Retinal pigment epithelial cell (primary cell): Measurements from ENCODE around the gene FARS2.
"Not testable (repeated sequence)": the region's sequence is repeated elsewhere in the genome, so short reads cannot be mapped to it uniquely, and the experiment has no call there.

Experiments used
- DNase-seq: peaks from one replicate; pipeline ENCODE4 v3.0.0-alpha.2; 2010; ENCODE audit warnings: low read depth
- H3K4me3 ChIP-seq: 2 replicates; pipeline ENCODE4 v1.5.1; 2011; ENCODE audit warnings: mild to moderate bottlenecking, low read length, control low read depth, moderate library complexity
- TF ChIP-seq, protein P1 (sequence below): conservative IDR thresholded peaks from 2 replicates; pipeline ENCODE4 v1.5.1; 2011; ENCODE audit warnings: low read depth, low read length, control low read depth, inconsistent platforms

Gene FARS2

DNA sequence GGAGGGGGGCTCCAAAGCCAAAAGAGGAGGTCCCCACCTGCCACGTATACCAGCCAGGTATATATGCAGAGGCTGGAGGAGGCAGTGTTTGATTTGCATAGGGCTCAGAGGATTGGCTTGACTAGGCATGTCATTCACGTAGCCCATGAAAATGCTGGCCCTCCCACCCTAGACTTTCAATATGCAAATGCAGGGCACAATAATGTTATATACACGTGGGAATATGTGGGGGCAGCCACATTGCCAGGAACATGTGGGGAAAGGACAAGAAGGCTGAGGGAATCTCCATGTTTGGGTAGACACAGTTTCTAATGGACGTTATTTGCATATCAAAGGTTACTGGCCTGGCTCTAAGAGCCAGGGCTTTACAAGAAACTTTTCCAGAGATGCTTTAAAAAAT, 301.8 kb downstream of the FARS2 start:
- no peak for DNase-seq
- TF ChIP-seq, protein P1, sequence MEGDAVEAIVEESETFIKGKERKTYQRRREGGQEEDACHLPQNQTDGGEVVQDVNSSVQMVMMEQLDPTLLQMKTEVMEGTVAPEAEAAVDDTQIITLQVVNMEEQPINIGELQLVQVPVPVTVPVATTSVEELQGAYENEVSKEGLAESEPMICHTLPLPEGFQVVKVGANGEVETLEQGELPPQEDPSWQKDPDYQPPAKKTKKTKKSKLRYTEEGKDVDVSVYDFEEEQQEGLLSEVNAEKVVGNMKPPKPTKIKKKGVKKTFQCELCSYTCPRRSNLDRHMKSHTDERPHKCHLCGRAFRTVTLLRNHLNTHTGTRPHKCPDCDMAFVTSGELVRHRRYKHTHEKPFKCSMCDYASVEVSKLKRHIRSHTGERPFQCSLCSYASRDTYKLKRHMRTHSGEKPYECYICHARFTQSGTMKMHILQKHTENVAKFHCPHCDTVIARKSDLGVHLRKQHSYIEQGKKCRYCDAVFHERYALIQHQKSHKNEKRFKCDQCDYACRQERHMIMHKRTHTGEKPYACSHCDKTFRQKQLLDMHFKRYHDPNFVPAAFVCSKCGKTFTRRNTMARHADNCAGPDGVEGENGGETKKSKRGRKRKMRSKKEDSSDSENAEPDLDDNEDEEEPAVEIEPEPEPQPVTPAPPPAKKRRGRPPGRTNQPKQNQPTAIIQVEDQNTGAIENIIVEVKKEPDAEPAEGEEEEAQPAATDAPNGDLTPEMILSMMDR, result no peak
- H3K4me3 ChIP-seq, result no peak overlapping the region

DNA sequence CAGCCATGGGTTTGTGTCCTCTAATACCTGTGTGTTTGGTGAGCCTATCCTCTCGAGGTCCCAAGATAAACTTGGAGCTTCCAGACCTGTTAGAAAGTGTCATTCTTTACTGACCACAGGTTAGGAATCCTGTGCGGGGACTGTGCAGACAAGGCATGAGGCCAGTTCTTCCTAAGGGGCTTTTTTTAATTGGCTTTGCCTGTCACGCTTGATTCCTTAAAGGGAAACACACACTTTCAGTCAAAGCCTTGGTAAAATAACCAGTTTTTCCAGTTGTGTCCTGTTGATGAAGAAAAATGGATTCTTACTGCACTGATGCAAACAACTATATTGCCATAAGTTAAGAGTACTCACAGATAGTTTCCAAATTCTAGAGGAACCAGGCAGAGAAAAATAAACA, 303.4 kb downstream of the FARS2 start:
- not testable (repeated sequence) for H3K4me3 ChIP-seq, DNase-seq

DNA sequence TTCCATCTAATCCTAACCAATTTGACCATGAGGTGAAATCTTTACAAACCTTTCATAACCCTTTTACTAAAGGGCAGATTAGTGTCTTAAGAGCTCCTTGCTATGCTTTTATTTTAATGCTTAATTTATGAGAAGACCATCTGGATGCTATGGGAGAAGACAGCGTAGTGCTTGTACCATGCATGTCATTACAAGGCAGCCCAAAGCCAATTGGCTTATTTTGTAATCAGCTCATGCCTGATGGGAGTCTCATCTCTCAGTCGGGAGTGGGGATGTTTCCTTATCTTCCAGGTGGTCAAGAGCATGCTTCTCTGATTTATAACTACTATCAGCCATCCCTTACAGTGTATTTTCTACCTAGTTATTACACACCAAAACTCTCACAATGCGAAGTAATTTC, 304.7 kb downstream of the FARS2 start:
- TF ChIP-seq, protein P1, result no peak
- H3K4me3 ChIP-seq, result no peak overlapping the region
- no peak for DNase-seq

DNA sequence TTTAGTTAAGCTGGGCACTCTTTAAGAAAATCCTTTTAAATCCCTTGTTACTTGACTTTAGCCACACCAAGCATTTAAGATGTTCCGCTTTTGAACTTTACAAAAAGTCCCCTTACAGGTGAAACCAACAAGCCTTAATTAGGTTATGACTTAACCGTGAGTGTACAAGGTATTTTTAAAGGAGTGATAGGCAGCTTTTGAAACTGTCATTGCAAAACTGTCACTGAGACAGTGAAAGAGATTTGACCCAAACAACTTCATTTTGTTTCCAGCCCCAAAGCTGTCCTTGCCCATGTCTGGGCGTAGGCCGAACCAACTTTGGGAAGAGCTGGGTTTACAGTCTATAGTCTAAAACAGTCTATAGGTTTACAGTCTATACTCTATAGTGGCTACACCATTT, 305.4 kb downstream of the FARS2 start:
- TF ChIP-seq, protein P1, result no peak
- no peak overlapping the region for H3K4me3 ChIP-seq
- no peak for DNase-seq

DNA sequence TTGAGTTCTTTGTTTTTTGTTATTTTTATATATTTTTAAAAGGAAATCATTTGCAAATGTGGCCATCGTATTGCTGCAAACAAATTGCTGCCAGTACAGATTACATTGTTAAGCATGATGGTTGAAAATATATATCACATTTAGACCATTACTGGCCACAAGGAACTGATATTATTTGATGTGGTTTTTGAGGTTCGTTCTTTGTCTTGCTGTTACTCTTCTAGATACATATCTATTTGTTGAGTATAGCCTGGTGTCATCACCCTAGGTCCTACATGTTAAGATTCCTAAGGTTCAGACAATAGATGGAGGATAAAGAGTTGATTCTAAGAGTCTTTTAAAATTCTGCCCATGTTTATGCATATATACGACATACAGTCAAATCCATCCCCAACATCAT, 306.0 kb downstream of the FARS2 start:
- DNase-seq, result no peak
- TF ChIP-seq, protein P1, result no peak
- no peak overlapping the region for H3K4me3 ChIP-seq

DNA sequence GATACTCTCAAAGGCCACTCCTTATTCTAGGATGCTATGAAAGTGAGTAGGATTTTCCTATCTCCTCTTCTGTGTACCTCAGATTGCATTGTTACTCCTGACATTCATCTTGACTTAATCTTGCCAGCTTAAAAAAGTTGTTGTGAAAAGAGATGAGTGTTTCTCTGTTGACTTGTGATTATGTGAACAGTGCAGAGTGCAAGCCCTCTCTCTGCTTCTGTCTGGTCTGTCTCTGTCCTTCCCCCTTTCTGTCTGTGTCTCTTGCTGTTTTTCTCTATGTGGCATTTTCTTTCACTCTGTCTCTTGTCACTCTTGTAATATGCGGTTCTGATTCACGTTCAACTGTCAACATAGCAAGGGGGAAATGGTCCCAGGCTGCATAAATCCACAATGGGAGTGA, 306.6 kb downstream of the FARS2 start:
- TF ChIP-seq, protein P1, result no peak
- no peak overlapping the region for H3K4me3 ChIP-seq
- no peak for DNase-seq

DNA sequence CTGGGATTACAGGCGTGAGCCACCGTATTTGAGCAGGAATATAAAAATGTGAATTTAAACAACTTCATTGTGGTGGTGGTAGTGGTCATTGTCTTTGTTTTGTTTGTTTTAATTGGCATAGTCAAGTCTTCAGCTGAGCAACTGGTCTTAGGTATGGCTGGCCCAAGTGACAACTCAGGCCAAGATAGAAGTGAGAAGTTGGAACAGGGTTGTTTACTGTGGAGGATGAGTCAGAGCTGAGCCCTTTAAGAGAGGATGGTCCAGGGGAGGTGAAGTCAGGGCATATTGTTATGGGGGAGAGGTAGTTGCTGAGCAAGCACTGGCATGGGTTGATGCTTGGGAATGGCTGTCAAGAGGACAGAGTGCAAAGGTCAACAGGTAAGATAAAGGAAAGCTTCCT, 308.2 kb downstream of the FARS2 start:
- no peak for DNase-seq
- no peak overlapping the region for H3K4me3 ChIP-seq
- TF ChIP-seq, protein P1, result no peak

DNA sequence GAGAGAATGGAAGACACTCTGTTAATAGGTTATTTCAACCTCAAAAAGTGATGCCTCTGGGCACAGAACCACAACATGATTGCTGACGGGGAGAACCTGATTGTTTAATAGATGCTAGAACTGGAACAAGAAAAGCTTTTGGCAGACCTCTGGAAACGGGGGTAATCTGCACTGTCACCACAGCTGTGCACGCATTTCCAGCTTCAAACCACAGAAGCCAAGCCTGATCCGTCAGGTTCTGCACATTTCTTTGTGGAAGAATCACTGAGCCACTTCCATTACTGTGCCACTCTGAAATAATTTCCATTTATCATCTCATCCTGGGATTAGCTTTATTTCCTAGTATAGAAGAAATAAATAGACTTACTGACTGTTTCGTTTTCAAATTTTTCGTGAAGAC, 309.3 kb downstream of the FARS2 start:
- TF ChIP-seq, protein P1, result no peak
- no peak for DNase-seq
- H3K4me3 ChIP-seq, result no peak overlapping the region
